ENCODE data around the gene PPP3R2.

DNA sequence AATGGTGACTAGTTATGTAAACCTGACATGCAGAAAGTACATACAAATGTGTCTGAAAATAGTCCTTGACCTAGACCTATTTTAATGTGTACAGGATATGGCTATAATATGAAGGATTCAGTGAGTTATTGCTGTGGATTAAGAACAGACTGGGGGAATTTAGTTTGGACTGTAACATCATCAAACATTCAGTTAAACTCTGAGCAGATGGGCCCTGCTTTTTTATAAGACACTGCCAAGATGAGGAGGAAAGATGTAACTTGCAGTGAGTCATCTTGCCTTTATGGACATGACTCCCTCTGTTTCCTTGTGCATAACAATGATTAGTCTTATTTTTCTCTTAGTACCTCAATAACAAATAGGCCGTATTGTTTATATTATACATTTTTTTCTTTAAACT is 12.2 kb downstream of the PPP3R2 start:
- TF ChIP-seq, protein P1, sequence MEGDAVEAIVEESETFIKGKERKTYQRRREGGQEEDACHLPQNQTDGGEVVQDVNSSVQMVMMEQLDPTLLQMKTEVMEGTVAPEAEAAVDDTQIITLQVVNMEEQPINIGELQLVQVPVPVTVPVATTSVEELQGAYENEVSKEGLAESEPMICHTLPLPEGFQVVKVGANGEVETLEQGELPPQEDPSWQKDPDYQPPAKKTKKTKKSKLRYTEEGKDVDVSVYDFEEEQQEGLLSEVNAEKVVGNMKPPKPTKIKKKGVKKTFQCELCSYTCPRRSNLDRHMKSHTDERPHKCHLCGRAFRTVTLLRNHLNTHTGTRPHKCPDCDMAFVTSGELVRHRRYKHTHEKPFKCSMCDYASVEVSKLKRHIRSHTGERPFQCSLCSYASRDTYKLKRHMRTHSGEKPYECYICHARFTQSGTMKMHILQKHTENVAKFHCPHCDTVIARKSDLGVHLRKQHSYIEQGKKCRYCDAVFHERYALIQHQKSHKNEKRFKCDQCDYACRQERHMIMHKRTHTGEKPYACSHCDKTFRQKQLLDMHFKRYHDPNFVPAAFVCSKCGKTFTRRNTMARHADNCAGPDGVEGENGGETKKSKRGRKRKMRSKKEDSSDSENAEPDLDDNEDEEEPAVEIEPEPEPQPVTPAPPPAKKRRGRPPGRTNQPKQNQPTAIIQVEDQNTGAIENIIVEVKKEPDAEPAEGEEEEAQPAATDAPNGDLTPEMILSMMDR (IDR thresholded peaks at IDR 0.05; ENCODE audit: borderline replicate concordance, extremely low read depth, low read length, poor library complexity, severe bottlenecking), result no peak
- TF ChIP-seq EZH2 (IDR thresholded peaks at IDR 0.05; ENCODE audit: borderline replicate concordance, low read depth, low read length, severe bottlenecking), result no peak

Data from DND-41 (cell line).